NT2/D1 (cell line): ENCODE measurements around the gene CNPY2.

Experiments used
- SUZ12 ChIP-seq: IDR thresholded peaks from 2 replicates; pipeline ENCODE4 v1.6.1; 2011; ENCODE audit not compliant: insufficient read length, insufficient read depth; ENCODE audit errors: extremely low read depth
- YY1 ChIP-seq: IDR thresholded peaks from 2 replicates; pipeline ENCODE4 v1.6.1; 2011; ENCODE audit not compliant: insufficient read length, insufficient read depth

DNA sequence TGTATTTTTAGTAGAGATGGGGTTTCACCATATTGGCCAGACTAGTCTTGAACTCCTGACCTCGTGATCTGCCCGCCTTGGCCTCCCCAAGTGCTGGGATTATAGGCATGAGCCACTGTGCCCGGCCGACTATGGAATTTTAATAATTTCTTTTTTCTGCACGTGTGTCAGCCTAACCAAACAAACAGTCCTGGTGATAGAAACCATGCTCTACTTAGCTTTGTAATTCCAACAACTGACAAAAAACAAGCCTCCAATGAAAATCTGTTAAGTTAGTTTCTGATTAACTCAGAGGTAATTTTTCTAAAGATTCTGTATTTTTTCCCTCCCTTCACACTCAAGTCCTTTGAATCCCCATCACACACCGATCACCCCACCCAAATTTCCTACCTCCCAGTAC lies 33.8 kb downstream of the CNPY2 start:
- no peak for TF ChIP-seq SUZ12
- TF ChIP-seq YY1: no peak
